ENCODE results near the gene RPL27A. TPM values are rescaled to one million over a fixed set of nuclear protein-coding genes. Genes with fewer than 3 reads are reported as not detected.
A peak's percentile ranks its signal among the peaks of the same experiment; 100 is the strongest.
"Not testable (repeated sequence)": the region's sequence is repeated elsewhere in the genome, so short reads cannot be mapped to it uniquely, and the experiment has no call there.

The RPL27A gene
- total and polyA plus RNA-seq, 7 donors, result 1,472 to 4,200 (median 2,262) TPM

DNA sequence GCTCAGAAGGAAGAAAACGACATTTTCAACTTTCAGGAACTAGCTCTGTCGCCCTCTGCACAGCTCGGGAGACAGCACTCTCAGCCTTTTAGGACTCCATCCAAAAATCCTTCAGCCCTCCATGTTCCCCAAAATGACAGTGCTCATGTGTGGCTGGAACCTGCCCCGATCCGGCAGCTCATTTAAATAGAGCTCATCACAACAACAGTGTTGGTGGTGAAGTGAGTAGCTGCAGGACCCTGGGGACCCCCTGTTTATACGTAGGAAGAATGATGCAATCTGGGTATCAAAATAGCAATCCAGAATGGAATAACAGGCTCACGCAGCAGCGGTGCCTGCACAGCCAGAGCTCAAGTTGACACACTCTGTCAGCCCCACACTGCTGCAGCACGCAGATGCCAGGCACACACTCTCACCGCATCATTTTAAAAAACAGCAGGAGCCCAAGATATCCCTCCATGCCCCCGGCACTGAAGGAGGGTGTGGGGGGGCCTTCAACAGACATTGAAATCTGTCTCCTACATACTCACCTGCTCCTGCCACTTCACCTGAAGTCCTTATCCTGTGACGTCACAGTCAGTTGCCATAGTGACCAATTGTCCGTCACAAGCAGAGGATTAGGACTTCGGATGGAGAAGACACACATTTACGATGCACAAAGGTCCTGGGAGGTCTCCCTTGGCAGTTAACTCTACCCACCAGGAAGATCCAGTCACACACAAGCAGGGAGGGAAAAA, 24.1 kb upstream of the RPL27A start:
- intact Hi-C loops (cut with DNase I), result no loop called here
- TF ChIP-seq POLR2A (IDR thresholded peaks at IDR 0.05), result no peak
- no peak for TF ChIP-seq POLR2AphosphoS5 (IDR thresholded peaks at IDR 0.05)
- no peak for TF ChIP-seq EP300 (IDR thresholded peaks at IDR 0.05)
- TF ChIP-seq, protein P1, sequence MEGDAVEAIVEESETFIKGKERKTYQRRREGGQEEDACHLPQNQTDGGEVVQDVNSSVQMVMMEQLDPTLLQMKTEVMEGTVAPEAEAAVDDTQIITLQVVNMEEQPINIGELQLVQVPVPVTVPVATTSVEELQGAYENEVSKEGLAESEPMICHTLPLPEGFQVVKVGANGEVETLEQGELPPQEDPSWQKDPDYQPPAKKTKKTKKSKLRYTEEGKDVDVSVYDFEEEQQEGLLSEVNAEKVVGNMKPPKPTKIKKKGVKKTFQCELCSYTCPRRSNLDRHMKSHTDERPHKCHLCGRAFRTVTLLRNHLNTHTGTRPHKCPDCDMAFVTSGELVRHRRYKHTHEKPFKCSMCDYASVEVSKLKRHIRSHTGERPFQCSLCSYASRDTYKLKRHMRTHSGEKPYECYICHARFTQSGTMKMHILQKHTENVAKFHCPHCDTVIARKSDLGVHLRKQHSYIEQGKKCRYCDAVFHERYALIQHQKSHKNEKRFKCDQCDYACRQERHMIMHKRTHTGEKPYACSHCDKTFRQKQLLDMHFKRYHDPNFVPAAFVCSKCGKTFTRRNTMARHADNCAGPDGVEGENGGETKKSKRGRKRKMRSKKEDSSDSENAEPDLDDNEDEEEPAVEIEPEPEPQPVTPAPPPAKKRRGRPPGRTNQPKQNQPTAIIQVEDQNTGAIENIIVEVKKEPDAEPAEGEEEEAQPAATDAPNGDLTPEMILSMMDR (IDR thresholded peaks at IDR 0.05), result no peak
- no peaks in the 10 kb centered on the region for H3K4me1 ChIP-seq
- H3K4me3 ChIP-seq, result no peak overlapping the region
- no peak for DNase-seq
- no peaks in the 10 kb centered on the region for H3K9me3 ChIP-seq
- WGBS, 2 donors, result 82 to 87% methylated on average over 15 of the region's 15 CpGs
- H3K27me3 ChIP-seq, result no peaks in the 10 kb centered on the region
- H3K27ac ChIP-seq, result no peak overlapping the region
- no peaks in the 10 kb centered on the region for H3K36me3 ChIP-seq

DNA sequence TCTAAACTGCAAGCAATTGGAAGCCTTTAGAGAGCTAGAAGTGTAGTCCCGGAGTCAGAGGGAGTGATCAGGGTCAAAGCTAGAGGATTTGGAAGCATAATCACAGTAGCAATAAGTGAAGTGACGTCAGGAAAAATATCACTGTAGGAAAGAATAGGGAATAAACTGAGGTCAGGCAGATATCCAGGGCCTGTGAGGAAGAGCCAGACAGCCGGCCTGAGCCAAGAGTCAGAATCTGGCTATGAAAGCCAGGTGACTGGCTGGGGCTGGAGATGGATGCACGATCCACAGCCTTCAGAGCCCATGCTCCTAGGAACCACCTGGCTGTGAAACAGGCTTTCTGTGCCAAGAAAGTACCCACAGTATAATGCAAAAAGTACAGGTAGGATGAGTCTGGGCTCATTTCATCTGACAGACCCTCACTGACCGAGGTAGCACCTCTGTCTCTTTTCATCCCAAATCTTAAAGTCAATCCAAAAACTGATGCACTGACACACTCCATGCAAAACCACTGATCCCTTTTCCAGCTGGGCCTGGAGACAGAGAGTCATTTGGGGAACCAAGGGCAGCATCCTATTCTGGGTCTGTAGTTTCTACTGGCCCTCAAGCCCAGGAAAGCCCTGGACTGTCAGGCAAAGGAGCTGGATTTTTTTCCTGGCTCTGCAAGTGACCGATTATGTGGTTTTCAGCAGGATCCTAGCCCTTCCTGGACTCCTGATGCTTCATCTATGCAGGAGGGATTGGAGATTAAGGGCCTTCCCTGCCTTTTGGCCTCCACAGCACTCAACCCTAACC, 21.4 kb upstream of the RPL27A start:
- no peak overlapping the region for H3K27ac ChIP-seq
- no peaks in the 10 kb centered on the region for H3K9me3 ChIP-seq
- no peak for DNase-seq
- H3K4me3 ChIP-seq, result no peak overlapping the region
- intact Hi-C loops (cut with DNase I), result no loop called here
- TF ChIP-seq POLR2AphosphoS5 (IDR thresholded peaks at IDR 0.05) (no peak), EP300 (IDR thresholded peaks at IDR 0.05) (no peak), POLR2A (IDR thresholded peaks at IDR 0.05) (no peak)
- TF ChIP-seq, protein P1 (IDR thresholded peaks at IDR 0.05), result no peak
- no peaks in the 10 kb centered on the region for H3K4me1 ChIP-seq
- 90 to 94% methylated on average over 6 of the region's 6 CpGs for WGBS, 2 donors
- no peaks in the 10 kb centered on the region for H3K27me3 ChIP-seq
- H3K36me3 ChIP-seq, result no peaks in the 10 kb centered on the region

DNA sequence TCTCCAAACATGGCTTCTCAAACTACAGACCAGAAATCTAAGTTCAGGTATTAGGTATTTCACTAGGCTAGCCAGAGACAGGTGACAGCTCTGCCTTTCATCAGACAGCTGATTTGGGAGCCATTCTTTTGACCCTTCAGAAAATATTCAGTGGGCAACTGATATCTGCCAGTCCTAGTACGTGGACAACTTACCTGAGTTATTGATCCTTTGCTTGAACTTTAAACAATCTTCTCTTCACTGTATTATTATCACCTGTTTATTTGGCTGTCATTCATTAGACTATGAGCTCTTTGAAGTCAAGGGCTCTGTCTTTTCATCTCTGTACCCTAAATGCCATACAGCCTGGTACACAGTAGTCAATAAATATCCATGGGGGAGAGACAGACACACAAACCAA, 17.4 kb upstream of the RPL27A start:
- TF ChIP-seq, protein P1 (IDR thresholded peaks at IDR 0.05), result no peak
- TF ChIP-seq EP300 (IDR thresholded peaks at IDR 0.05) (no peak), POLR2A (IDR thresholded peaks at IDR 0.05) (no peak), POLR2AphosphoS5 (IDR thresholded peaks at IDR 0.05) (no peak)
- Histone ChIP-seq H3K4me3 (no peak overlapping the region), H3K27me3 (no peaks in the 10 kb centered on the region), H3K9me3 (no peaks in the 10 kb centered on the region), H3K36me3 (no peaks in the 10 kb centered on the region), H3K4me1 (no peaks in the 10 kb centered on the region), H3K27ac (no peak overlapping the region)
- WGBS, 2 donors, result 96 to 99% methylated on average over 1 of the region's 1 CpG
- intact Hi-C loops (cut with DNase I), result no loop called here
- DNase-seq, result no peak

DNA sequence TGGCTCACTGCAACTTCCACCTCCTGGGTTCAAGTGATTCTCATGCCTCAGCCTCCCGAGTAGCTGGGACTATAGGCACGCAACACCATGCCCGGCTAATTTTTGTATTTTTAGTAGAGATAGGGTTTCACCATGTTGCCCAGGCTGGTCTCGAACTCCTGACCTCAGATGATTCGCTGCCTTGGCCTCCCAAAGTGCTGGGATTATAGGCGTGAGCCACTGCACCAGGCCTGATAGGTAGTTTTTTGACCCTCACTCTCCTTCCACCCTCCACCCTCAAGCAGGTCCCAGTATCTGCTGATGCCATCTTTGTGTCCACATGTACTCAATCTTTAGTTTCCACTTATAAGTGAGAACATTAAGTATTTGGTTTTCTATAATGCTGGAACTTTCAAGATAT, 12.5 kb upstream of the RPL27A start:
- intact Hi-C loops (cut with DNase I); DNase-seq; H3K27me3 ChIP-seq; H3K36me3 ChIP-seq; H3K9me3 ChIP-seq; H3K4me3 ChIP-seq: not testable (repeated sequence)
- H3K27ac ChIP-seq, result peak overlapping the region in 1 of 4 donors; percentile 82
- WGBS, 2 donors, result 97 to 98% methylated on average over 6 of the region's 6 CpGs
- H3K4me1 ChIP-seq, result peaks cover 0 to 21% (median 20%) of the 10 kb centered on the region in 4 donors

DNA sequence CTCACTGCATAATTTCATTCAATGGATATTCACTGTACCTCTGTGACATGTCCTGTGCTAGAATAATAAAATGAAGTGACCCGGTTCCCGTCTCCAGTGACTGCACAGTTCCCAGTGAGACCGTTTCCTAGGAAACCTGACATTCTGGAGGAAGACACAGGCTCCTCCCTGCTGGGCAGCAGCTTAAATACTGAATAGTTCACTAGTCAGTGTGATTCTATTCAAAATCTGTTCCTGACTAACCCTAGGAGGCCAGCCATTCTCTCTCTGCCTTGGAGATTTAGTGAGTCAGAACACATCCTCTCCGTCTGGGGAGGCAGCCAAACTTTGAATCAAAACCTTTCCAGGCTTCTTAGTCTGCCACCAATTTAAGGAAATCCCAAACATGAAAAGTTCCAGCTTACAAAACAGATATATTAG, 11.4 kb upstream of the RPL27A start:
- 72 to 83% methylated on average over 4 of the region's 4 CpGs for WGBS, 2 donors
- TF ChIP-seq POLR2AphosphoS5 (IDR thresholded peaks at IDR 0.05), result peak in 2 of 4 donors; percentile 38 to 63
- no peak for TF ChIP-seq EP300 (IDR thresholded peaks at IDR 0.05)
- no peak for TF ChIP-seq POLR2A (IDR thresholded peaks at IDR 0.05)
- TF ChIP-seq, protein P1 (IDR thresholded peaks at IDR 0.05), result no peak
- no peaks in the 10 kb centered on the region for H3K9me3 ChIP-seq
- H3K4me1 ChIP-seq, result peaks cover 0 to 21% (median 20%) of the 10 kb centered on the region in 4 donors
- no peaks in the 10 kb centered on the region for H3K36me3 ChIP-seq
- peak overlapping the region; percentile 76 to 89 (median 82) for H3K27ac ChIP-seq
- H3K4me3 ChIP-seq, result no peak overlapping the region
- no peaks in the 10 kb centered on the region for H3K27me3 ChIP-seq
- intact Hi-C loops (cut with DNase I), result no loop called here
- DNase-seq, result peak; percentile 86
